Left lobe of liver (tissue), 2 donors: ENCODE data around the gene ARHGAP45. TPM values are rescaled to one million over a fixed set of nuclear protein-coding genes. Genes with fewer than 3 reads are reported as not detected.
"Not testable (repeated sequence)": the region's sequence is repeated elsewhere in the genome, so short reads cannot be mapped to it uniquely, and the experiment has no call there.

Experiments
- ATAC-seq: fragments of 200-7000 bp; cut with Tn5 transposase; one replicate; pipeline ENCODE4 v1.9.1; 2020; ENCODE audit warnings: mild to moderate bottlenecking, moderate library complexity
- DNase-seq: peaks from one replicate; pipeline ENCODE4 v3.0.0-alpha.2; 2020; ENCODE audit warnings: low spot score
- total RNA-seq: library from RNA; stranded (reverse); gene quantifications from one replicate; pipeline ENCODE4 v1.2.1, GENCODE V29; 2021
- donor health status: DM: no; HTN: no; CAD: no; lungs with moderate emphysema.
- donor health status: DM: no; HTN: yes; CAD: no.

The ARHGAP45 gene
- 5.1 TPM for total RNA-seq

DNA sequence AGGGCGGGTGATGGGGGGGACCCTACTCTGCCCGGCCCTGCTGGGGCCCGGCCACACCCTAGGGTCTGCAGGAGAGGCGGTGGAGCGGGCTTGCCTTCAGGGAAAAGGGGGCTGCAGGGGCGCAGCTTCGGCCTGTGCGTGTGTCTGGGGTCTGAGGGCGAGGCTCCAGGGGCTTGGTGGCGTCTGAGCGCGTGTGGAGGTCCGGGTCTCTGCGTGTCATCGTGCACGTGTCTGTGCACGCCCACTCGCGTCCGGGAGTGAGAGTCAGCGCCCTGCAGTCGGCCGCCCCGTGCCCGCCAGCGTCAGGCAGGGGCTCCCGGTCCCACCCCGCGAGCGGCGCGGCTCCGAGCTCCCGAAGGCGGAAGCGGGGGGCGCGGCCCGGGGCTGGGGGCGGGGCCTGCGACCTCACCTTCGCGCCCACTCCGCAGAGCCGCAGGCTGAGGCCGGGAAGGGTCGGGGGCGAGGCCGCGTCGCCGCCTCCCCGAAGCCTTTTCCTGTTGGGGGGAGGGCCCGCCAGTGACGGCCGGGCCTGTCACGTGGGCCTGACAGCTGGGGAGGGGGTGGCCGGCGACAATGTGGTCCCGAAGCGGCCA, at the start of gene ARHGAP45:
TSS of gene ARHGAP45 (plus strand) at position 420 of the 593 bp plus-strand sequence. CDS start 239 bp downstream, outside the sequence.
- peak; percentile 10 for ATAC-seq
- no peak for DNase-seq

GRCh38 chr19:1017906-1018305, 49.1 kb upstream of the ARHGAP45 start:
- DNase-seq: no peak
- ATAC-seq: no peak

GRCh38 chr19:1018393-1018792, 48.6 kb upstream of the ARHGAP45 start:
- no peak for ATAC-seq
- no peak for DNase-seq

- ATAC-seq: no peak
- DNase-seq: no peak
These were observed 47.9 kb upstream of the ARHGAP45 start for GRCh38 chr19:1018932-1019615.

GRCh38 chr19:1019616-1019961, 47.4 kb upstream of the ARHGAP45 start:
- ATAC-seq (no peak), DNase-seq (no peak)

DNA sequence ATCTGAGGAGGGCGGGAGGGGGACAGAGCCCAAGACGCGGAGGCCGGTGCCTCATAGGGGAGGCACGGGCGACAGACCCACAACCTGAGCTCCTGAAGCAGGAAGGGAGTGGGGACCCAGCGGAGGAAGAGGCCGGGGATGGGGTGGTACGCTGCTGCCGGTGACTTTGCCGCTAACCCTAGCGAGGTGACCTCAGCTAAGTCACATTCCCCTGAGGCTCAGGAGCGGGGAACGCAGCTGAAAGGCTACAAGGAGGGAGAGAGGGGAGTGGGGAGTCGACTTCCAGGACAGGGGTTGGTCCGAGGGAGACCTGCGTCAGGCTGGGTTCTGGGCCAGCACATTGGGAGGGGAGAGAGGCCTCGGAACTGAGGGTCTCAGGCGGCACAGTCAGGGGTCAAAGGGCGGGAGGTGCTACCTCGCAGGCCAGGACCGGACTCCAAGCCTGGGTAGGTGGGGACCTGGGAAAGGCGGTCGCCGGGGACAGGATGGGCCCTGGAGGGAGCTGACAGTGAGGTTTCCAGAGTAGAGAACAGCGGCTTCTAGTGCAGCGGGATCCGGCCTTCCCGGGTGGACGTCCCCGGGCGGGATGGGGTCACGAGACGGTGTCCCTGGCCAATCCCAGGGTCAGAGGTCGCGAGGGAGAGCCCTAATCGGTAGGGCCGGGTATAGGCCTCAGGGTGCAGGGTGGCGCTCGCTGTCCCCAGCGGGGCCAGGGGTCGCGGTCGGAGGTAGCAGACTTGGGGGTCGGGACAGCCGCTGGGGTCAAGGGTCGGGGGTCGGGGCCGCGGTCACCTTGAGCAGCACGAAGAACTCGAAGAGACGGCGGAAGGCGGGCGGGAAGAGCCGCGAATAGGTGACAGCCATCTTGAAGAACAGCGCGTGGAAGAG, 46.7 kb upstream of the ARHGAP45 start:
- DNase-seq: peak; percentile 74
- peak; percentile 33 for ATAC-seq

DNA sequence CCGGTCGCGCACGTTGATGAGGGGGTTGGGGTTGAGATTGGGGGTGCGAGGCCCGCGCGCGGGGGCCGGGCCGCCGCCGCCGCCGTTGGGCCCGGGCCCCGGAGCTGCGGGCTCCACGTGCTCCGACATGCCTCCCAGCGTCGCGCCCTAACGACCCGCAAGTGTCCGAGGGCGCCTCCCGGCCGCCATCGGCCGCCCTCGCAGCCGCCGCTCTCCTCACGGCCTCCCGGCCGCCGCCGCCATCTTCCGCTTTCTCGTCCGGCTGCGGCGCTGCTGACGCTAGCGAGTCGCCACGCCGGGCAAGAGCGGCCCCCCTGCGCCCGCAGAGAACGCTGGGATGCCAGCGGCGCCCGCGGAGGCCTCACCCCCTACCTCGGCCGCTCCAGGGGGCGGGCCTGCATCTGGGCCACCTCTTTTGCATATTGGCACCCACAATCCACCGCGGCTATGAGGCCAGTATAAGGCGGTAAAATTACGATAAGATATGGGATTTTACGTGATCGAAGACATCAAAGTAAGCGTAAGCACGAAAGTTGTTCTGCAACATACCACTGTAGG, 46.0 kb upstream of the ARHGAP45 start, which contains the start of gene TMEM259:
TSS of gene TMEM259 (minus strand) at position 256 of the 558 bp plus-strand sequence. CDS start at position 129, 127 bp downstream.
- ATAC-seq: peak; percentile 88
- peak; percentile 97 for DNase-seq

GRCh38 chr19:1023883-1024188, 43.1 kb upstream of the ARHGAP45 start:
- not testable (repeated sequence) for ATAC-seq, DNase-seq

DNA sequence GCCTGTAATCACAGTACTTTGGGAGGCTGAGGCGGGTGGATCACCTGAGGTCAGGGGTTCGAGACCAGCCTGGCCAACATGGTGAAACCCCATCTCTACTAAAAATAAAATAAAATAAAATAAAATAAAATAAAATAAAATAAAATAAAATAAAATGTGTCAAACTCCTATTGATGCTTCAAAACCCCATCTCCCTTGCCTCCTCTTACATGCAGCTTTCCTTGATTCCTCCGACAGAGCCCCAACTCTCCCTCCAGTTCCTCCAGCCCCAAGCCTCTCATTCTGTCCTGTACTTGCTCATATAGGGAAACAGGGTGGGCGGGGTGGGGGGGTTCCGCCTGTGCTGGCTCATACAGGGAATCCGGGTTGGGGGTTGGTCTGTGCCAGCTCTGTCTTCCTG, 41.9 kb upstream of the ARHGAP45 start:
- not testable (repeated sequence) for DNase-seq, ATAC-seq

DNA sequence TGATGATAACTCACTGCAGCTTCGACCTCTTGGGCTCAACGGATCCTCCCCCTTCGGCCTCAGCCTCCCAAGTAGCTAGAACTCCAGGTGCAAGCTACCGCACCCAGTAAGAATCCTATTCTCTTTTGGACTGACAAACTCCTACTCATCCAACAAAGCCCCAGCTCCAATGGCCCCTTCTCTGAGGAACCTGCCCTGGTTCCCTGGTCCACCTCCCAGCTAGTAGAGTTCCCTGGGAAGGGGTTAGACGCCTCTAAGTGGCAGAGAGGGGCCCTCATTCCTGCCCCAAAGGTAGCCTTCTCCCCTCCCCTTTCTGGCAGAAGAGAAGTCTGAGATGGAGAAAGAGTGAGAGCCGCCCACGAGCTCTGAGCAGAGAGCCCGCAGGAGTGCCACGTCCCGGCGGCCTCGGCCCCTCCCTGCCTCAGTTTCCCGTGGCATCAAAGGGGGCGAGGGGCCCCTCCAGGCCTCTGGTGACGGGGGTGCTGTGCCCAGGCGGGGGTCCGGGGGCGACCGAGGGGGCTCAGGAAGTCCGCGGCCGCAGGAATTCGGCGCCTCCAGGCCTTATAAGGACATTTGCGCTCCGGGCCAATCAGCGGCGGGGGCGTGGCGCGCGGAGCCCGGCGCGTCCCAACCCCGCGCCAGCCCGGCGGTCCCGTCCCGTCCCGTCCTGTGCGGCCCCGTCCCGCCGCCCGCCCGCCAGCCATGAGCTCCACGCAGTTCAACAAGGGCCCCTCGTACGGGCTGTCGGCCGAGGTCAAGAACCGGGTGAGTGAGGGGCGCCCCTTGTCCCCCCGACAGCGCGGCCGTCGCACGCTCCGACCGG, 40.8 kb upstream of the ARHGAP45 start, which contains the start of gene CNN2:
TSS of gene CNN2 (plus strand) at position 649 of the 823 bp plus-strand sequence. CDS start at position 703, 54 bp downstream.
- DNase-seq (peak; percentile 87), ATAC-seq (peak; percentile 85)

DNA sequence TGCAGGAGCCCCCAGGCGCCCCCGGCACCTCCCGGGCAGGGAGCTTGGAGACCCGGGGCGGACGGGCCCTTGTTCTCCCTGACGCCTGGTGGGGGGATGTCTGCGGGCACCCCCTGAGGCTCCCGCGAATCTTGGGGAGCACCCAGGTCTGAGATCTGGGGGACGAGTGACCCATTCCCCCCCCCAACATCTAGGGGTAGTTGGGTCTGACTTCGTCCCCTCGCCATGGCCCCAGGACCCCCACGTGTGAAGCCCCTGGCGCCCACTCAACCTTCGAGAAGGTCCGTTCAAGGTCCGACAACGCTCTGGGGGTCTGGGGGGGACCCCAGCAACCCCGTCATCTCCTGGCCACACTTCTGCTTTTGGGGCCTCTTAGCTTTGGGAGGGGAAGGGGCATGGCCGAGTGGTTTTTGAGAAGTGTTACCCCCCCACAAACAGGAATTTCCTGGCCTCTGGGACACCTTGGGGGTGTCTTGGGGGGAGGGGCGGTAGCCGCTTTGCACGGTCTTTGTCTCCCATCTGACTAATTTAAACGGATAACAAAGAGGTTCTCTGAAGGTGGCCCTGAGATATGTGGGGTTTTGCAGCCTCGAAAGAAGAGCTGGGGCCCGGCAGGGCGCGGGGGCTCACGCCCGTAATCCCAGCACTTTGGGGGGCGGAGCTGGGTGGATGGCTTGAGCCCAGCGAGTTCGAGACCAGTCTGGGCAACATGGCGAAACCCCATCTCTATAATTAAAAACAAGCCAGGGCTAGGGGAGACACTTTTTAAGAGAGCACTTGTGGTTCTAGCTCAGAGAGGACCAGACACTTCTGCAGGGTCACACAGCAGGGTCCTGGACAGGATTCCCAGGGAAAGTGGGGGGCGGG, 40.0 kb upstream of the ARHGAP45 start:
- DNase-seq: no peak
- ATAC-seq: peak; percentile 11

GRCh38 chr19:1027650-1028061, 39.3 kb upstream of the ARHGAP45 start:
- ATAC-seq (peak; percentile 5), DNase-seq (no peak)

GRCh38 chr19:1028062-1028926, 38.7 kb upstream of the ARHGAP45 start:
- no peak for DNase-seq
- peak; percentile 16 for ATAC-seq

GRCh38 chr19:1032264-1032867, 34.6 kb upstream of the ARHGAP45 start:
- no peak for DNase-seq
- ATAC-seq: no peak

DNA sequence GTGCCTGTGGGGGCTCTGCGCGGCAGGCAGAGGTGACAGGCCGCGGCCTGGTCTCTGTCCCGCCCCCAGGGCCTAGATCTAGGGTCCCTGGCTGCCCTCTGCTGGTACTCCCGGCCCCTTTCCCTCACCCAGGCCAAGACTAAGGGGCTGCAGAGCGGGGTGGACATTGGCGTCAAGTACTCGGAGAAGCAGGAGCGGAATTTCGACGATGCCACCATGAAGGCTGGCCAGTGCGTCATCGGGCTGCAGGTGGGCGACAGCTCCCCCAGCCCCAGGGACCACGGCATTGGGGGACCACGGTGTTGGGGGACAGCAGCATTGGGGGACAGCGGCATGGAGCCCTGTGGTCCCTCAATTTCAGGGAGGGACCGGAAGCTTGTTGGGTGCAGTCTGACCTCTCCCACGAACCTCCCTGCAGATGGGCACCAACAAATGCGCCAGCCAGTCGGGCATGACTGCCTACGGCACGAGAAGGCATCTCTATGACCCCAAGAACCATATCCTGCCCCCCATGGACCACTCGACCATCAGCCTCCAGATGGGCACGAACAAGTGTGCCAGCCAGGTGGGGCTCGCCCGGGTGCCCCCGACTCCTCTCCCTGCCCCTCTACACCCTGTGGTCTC, 30.9 kb upstream of the ARHGAP45 start:
- ATAC-seq (no peak), DNase-seq (no peak)

GRCh38 chr19:1037621-1038064, 29.3 kb upstream of the ARHGAP45 start:
- ATAC-seq (no peak), DNase-seq (no peak)

GRCh38 chr19:1038978-1039645, 27.9 kb upstream of the ARHGAP45 start:
- no peak for DNase-seq
- ATAC-seq: no peak
